Activated T-helper 1 cell treated with Interleukin-2 at 50 U/mL for 16 hours (primary cell): ENCODE measurements around the gene RPRML.
"Not testable (repeated sequence)": the region's sequence is repeated elsewhere in the genome, so short reads cannot be mapped to it uniquely, and the experiment has no call there.

ENCODE experiments used
- DNase-seq: peaks from one replicate; pipeline ENCODE4 v3.0.0-alpha.2; 2020; ENCODE audit warnings: low read depth

Gene RPRML

DNA sequence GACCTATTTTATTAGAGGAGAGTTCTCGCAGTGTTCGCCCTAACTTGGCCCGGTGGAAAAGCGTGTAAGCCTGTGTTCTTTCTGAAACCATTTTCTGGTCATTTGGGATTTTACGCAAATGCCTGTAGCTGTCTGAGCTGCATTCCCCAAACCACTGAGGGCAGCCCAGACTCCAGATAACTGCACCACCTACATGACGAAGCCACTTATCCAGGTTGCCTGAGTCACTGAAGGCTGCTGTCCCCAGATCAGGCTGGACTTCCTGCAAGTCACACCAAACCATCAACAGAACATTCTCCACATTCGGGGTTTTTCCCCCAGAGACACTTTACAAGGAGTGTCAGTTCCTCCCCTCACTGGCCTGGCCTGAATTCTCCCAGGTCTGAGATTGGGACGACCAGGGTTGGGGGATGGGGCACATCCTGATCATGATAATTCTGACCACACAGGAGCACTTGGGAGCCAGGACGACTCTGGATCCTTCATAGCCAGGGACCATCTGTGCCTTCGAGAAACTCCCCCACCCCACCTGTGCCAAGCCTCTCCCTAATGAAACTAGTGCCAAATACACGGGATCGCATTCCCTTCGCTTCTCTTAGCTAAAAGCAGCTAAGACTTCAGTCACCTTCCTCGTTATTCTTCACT, 2.3 kb downstream of the RPRML start:
- DNase-seq: no peak

DNA sequence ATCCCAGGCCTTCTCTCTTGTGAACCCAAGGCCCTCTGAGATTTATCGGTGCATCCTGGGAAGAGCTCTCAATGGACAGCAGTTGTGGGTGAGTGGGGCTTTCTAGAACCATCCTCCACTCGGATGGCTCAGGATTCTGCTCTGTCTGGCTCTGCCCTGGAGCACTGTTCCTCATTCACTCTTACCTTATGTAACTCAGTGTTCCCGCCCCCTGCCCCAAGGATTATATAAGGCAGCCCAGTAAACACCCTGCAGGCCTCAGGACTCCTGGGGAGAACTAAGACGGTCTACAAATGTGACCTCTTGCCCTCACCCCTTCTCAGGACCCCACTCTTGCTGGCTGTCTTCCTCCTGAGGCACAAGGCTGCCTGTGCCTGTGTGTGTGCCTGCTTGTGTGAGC, 3.8 kb downstream of the RPRML start:
- DNase-seq: no peak

DNA sequence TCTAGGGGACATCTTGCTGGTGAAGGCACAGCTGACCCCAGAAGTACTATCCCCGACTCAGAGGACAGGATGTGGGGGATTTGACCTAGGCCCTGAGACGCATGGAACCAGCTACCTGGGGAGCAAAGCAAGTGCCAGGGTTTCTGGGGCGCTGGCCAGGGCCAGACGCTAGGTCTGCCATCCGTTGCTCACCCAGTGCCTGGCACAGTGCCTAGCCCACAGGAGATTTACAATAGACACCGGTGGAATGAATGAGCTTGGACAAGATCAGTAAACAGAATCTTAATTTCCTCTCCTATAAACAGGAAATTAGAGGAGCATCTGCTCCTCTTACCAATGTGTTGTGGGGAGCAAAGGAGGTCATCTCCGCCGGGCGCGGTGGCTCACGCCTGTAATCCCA, 5.0 kb downstream of the RPRML start:
- no peak for DNase-seq

DNA sequence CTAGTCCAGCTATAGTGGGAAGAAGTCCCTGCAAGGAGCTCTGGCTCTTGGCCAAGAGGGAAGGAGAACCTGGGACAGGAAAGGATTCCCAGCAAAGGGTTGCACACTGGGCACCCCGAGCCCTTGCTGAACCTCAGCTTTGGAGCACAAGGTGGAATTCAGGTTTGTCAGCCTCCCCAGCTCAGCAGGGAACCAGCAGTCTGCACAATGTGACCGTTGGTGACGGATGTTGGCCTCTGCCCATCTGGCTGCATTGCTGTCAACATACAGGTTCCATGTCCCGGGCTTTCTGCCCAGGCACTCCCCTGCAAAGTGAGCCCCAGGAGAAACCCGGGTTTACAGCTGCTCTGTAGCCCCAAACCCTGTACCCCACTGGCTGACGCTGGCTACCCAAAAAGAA, 6.7 kb downstream of the RPRML start:
- DNase-seq: no peak

DNA sequence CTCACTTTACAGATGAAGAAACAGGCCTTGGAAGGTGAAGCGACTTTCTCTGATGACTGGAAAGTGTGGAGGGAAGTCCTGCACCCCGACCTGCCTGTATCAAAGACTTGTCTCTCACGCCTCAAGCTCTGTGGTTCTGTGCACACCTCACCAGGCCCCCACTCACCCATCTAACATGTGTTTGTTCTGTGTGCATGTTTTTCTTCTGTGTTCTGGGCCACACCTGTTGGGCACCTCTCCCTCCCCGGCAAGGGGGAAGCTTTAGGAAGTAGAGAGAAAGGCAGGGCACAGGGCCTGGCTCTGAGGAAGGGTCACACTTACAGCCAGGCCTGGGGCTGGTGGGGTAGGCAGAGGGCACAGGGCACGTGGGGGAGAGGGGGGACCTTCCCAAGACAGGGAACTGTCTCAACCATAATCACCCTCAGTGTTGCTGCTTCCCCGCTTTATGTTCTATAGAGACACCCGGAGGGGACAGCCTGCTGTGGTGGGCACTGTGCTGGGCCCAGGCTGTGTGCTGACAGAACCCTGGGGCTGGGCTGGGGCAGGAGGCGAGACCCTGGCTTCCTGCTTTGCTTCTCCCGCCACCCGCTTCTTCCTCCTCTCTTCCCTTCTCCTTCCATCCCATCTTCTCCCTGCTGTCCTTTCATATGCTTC, 7.3 kb downstream of the RPRML start:
- DNase-seq: no peak

DNA sequence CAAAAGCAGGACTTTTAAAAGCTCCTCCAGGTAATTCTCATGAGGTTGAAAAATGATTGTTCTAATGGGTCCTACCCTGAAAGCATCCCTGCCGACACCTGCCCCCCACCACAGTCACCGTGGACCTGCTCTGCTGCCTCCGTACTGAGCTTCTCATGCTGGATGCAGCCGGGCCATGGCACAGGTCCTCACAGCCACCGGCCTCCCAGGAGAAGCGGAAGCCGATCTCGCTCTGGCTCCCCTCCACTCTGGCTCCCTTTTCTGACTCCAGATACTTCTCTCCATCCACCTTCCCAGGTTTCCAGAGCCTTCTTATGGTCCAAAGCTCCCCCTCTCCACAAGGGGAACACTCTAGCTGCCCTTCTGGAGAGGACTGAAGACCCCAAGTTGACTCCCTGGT, 10.2 kb downstream of the RPRML start:
- no peak for DNase-seq

DNA sequence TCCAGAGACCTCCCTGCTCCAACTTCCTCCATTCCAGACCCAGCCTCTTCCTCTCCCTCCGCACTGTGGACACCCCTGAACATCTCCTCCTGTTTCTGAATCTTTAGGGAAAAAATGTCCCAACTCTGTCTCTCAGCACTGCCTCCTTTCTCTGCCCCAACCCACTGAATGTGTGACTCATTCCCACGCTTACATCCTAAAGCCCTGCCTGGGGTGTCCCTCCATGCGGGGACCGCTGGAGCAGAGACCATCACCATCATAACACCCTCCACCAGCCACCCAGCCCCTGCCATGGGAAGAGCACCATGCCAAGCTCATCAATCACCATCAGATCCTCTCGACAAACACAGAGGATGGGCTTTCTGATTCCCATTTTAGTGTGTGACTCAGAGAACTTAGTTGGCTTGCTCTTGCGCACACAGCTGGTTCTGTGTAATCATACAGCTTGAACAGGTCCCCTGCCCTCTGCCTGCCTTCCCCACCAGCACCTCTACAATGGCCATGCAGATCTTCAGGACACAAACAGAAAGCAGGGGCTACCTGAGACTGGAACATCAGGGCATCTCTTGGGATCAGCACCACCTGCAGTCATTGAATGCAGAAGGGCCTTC, 10.7 kb downstream of the RPRML start:
- DNase-seq: no peak

DNA sequence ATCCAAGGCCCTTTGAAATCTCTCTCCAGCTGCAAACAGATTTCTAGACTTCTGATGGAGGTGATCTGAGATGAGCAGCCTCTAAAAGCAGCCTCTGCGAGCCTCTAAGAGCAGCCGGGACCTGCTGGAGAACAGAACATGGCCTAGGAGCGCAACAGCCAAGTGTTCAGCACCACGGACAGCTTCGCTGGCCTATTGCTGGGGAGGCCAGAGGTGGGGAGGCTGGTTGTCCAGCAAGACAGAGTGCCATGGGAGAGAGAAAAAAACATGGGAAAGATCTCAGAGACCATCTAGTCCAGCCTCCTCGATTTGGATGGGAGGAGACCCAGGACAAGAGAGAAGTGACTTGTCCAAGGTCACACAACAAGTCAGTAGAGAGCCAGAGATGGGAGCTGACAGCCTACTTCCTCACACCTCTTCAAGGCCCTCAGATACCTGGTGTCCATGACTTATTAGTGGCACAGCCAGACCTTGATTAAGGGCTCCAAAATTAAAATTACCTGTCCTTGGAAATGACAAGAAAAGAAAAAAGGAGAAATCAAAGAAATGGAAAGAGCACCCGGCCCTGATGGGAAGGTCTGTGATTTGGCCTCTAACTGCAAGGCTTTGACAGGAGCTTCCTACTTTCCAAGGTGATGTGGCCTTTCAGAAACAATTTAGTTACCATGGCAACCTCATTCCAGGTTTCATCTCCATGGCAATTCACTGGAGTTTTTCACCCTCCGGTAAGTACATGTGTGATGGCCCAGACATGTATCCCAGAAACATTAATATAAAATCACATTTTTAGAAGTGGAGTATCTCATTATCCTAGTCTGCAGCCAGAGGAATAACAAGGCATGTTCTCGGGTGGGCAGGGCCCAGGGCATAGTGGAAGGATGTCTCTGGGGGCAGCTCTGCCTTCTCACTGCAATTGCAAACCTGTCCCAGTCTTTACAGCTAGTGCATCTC, 14.5 kb downstream of the RPRML start:
- DNase-seq: no peak

DNA sequence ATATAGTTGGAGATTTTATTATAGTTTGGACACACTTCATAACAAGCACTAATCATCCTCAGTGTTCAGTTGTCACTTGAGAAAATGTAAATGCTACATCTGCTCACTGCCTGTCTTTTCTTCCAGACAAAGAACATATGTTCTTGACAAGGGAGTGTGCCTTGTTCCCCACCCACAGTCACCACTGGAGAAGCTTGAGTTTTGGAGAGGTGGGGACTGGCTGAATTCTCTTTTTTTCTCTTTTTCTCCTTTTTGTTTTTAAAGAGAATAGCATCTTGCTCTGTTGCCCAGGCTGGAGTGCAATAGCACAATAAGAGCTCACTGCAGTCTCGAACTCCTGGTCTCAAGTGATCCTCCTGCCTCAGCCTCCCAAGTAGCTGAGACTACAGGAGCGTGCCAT, 15.5 kb downstream of the RPRML start:
- no peak for DNase-seq

DNA sequence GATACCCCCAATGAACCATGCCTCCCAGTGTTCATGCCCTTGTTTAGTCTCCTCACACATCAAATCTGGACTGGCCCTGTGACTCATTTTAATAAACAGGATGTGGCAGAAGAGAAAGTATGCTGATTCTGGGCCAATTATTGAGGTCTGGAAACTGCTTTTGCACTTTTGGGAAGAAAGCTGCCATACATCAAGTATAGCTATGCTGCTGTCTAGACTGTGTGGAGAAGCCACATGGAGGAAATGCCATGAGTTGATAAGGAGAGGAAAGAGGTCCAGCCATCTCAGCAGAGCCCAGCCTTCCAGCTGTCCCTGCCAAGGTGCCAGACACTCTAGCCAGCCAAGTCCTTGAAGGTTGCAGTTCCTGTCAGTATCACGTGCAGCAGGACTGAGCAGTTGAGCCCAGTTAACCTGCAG, 16.7 kb downstream of the RPRML start:
- DNase-seq: no peak

DNA sequence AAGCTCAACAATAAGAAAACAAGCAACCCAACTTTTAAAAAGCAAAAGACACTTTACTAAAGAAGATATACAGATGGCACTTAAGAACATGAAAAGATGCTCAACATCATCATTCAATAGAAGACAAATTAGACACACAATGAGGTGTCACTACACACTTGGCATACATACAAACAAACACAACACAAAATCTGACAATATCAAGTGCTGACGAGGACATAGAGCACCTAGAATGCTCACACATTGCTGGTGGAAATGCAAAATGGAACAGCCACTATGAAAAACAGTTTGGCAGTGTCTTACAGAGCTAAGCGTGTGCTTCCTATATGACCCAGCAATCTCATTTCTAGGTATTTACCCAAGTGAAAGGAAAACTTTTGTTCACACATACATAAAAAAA, 18.9 kb downstream of the RPRML start:
- DNase-seq: no peak

DNA sequence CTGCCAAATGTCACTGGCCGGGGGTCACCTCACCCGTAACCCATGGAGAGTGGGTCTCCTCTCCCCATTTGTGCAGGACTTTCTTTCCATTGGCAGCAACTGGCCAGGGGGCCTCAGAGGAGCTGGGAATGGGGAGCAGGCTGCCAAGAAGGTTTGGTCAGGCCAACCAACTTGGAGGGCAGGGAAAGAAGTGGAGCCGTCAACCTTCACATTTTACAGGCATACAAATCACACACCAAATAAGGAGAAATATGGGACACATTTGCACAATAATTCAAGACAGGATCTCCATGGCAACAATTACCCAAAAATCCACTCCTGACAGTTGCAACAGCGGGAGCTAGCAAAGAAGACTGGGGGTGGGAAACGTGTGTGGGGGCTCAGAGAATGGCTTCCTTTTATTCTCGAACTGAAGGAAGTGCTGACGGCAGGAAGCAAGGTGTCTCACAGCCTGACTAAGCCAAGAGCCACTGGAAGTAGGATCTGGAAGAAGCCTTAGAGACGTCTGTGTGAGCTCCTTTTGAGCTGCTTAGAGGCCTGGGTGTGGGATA, 20.9 kb downstream of the RPRML start:
- no peak for DNase-seq

DNA sequence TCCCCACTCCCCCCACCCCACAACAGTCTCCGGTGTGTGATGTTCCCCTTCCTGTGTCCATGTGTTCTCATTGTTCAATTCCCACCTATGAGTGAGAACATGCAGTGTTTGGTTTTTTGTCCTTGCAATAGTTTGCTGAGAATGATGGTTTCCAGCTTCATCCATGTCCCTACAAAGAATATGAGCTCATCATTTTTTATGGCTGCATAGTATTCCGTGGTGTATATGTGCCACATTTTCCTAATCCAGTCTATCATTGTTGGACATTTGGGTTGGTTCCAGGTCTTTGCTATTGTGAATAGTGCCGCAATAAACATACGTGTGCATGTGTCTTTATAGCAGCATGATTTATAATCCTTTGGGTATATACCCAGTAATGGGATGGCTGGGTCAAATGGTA, 25.9 kb downstream of the RPRML start:
- not testable (repeated sequence) for DNase-seq

DNA sequence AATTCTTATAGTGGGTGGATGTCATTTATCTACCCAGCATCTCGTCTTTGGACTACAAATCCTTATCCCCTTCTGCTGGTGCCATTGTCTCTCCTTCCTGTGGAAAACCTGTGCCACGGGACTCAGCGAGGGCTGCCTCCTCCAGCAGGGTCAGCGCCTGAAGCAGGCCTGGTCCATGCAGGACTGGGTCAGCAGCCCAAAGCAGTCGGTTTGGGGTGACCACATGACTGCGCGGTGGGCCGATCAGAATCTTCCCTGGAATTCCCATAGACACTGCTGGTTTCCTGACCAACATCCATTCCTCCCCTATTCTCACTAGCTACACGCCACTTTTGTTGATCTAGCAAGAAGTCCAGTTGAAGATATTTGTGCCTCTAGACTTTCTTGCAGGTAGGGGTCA, 26.9 kb downstream of the RPRML start:
- DNase-seq: no peak

DNA sequence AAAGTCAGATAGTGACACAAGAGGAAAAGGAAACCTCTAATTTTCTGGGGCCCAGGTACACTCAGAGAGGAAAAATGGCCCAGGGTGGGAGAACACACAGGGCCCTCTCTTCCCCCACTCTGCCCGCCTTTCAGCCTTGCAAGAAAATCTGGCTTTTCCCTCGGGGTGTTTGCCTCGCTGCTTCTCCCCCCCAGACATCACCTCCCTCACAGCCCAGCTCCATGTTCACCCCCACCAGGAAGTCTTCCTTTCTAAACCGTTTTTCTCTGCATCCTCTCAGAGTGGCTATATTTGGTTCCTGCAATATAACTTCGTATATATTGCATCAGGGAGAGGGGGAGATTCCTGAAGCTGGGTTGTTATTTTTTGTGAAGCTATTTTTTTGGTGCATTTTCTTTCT, 27.3 kb downstream of the RPRML start:
- DNase-seq: no peak

DNA sequence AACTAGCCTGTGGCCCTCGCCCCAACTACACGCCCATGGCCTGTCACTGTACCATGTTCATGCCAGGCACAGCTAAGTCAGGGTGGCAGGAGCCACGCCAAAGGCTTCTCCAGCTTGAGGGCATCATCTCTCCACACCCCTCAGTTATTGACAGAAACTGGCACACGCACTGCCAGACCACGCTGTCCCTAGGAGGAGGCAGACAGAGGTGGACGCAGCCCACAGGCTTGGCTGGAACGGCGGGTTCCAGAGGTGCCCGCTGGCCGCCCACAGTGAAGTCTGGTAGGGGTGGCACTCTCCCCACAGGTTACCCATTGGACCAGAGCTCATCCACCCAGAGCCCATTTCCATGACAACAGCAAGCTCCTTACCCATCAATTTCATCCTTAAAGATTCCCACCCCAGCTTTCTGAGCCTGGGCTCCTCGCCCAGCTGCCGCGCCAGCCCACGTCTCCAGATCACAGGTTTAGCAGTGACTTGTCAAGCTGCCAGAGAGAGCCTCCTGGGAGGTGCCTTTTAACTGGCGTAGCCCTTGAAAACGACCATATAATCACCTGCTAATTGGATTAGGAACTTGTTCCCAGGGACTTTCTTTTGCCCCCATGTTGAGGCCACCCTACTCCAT, 27.9 kb downstream of the RPRML start:
- DNase-seq: no peak

DNA sequence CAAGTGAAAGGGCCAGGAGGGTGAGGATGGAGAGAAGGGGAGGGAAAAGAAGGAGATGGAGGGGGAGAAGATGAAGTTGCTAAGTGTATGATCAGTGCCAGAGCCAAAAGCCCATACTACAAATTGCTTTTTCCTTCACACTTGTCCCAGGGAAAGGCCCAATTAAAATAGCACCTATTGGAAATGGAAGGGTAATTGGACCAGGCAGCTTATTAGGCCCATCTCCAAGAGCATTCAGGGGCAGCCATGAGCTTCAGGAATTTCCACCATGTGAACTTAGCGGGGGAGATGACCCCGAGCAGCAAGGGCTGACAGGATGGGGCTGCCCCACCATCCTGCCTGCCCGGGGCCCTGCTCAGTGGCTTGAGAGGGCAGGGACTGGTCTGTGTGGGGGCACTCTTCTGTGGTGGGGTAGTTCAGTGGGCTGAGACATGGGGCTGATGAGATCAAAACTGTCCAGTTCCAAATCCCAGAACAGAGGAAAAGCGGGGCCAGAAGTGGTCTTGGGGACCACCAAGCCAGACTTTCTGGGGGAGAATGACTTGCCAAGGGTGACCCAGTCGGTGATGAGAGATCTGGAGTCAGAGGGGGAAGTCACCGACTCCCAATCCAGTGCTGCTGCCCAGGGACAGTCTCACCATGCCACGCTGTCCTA, 28.6 kb downstream of the RPRML start:
- DNase-seq: no peak

DNA sequence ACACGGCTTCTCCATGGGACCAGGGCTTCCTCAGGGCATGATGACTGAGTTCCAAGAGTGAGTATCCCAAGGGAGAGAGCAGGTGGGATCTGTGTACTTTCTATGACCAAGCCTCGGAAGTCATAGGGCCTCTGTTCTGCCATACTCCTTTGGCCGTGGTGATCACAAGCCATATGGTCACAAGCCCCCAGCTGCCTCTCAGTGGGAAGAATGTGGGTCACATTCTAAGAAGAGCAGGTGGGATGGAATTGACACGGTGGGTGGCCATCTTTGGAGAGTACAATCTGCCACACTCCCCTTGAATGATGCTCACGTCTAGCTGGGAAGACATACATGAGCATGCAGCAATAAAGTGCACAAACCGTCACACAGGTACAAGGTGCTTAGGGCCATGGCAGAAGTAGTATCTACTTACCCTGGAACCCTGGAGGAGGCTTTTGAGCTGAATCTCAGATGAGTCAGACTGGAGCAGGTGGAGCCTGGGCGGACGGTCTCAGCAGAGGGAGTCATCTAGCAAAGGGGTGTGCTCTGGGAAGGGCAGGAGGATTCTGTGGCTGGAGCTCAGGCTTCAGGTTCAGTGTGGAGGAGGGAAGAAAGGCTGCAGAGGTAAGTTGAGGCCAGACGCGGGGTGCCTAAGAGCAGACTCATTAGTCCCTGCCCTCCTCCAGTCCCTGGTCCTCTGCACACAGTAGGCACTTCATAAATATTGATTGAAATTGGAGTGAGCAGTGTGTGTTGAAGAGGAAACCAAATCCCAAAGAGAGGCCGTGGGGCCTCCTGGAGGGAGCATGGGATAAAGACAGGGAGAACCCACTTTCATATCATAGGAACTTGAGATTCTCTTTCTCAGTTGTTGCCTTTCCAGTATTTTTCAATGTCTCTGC, 29.5 kb downstream of the RPRML start:
- DNase-seq: no peak

DNA sequence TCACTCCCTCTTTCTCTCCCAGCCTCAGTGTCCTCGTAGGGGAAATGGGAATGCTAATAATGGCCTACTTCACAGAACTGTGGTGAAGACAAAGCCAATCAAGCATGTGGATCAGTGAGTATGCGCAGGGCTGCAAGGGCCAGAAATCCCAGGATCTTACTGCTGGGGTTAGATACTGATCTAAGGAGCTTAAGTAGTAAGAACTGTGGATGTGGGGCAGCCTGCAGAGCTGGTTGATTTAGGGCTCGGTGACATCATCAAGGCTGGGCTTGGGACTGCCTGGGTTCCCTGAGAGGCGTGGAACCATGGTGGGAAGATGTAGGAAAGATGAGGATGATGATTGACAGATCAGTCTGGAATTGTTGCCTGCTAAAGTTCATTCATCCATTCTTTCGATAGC, 30.5 kb downstream of the RPRML start:
- no peak for DNase-seq

DNA sequence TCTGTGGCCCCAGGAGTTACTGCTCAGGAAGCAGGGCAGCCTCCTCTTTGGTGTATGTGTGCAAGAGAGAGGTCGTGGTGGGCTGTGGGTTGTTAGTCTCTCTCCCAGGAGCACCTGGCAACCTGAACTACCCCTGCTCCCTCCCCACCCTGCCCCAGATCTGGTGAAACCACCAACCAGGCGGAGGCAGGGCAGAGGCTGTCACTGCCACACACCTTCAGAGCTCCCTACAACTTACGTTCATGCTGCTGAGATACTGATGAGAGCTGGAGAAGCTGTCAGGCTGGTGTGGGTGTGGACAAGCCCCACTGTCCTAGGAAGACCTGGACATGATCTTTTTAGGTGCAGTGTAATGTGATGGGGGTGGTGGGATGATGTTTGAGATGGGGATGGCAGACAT, 31.8 kb downstream of the RPRML start:
- no peak for DNase-seq
